ENCODE data around the gene DCD.

DCD gene

GRCh38 chr12:54624315-54625279, 23.6 kb downstream of the DCD start:
- POLR2A ChIA-PET, result no interaction called here
- TF ChIP-seq FOXA1 (IDR thresholded peaks at IDR 0.05) (no peak), BHLHE40 (IDR thresholded peaks at IDR 0.05; ENCODE audit: borderline replicate concordance) (no peak), CTBP1 (IDR thresholded peaks at IDR 0.05; ENCODE audit: borderline replicate concordance) (no peak), ELF4 (IDR thresholded peaks at IDR 0.05) (no peak), HDGF (IDR thresholded peaks at IDR 0.05; ENCODE audit: borderline replicate concordance) (no peak), TARDBP (IDR thresholded peaks at IDR 0.05) (no peak), LEF1 (IDR thresholded peaks at IDR 0.05; ENCODE audit: borderline replicate concordance) (no peak), FOXM1 (IDR thresholded peaks at IDR 0.05; ENCODE audit: borderline replicate concordance) (no peak), ARNT (IDR thresholded peaks at IDR 0.05) (no peak), FOXK2 (IDR thresholded peaks at IDR 0.05) (no peak), ZNF384 (IDR thresholded peaks at IDR 0.05) (no peak), L3MBTL2 (conservative IDR thresholded peaks at IDR 0.05) (no peak)
- TF ChIP-seq, protein P1, sequence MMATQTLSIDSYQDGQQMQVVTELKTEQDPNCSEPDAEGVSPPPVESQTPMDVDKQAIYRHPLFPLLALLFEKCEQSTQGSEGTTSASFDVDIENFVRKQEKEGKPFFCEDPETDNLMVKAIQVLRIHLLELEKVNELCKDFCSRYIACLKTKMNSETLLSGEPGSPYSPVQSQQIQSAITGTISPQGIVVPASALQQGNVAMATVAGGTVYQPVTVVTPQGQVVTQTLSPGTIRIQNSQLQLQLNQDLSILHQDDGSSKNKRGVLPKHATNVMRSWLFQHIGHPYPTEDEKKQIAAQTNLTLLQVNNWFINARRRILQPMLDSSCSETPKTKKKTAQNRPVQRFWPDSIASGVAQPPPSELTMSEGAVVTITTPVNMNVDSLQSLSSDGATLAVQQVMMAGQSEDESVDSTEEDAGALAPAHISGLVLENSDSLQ (IDR thresholded peaks at IDR 0.05), result no peak
- DNase-seq (ENCODE audit: extremely low spot score), result no peak
- CTCF ChIA-PET, result interaction anchor here (1.1 kb wide), 1 partner anchor 9 kb away, joined by 4 read pairs; no protein-coding TSS in a partner anchor

- ChIA-PET CTCF (interaction anchor here (0.9 to 1.6 kb wide), 5 partner anchors 9 to 70 kb away, joined by 3 to 4 read pairs (median 4); no protein-coding TSS in a partner anchor), POLR2A (no interaction called here)
- DNase-seq (ENCODE audit: extremely low spot score), result no peak
- TF ChIP-seq L3MBTL2 (conservative IDR thresholded peaks at IDR 0.05) (no peak), ARNT (IDR thresholded peaks at IDR 0.05) (no peak)
These were observed 25.5 kb downstream of the DCD start for GRCh38 chr12:54622463-54623183.

DNA sequence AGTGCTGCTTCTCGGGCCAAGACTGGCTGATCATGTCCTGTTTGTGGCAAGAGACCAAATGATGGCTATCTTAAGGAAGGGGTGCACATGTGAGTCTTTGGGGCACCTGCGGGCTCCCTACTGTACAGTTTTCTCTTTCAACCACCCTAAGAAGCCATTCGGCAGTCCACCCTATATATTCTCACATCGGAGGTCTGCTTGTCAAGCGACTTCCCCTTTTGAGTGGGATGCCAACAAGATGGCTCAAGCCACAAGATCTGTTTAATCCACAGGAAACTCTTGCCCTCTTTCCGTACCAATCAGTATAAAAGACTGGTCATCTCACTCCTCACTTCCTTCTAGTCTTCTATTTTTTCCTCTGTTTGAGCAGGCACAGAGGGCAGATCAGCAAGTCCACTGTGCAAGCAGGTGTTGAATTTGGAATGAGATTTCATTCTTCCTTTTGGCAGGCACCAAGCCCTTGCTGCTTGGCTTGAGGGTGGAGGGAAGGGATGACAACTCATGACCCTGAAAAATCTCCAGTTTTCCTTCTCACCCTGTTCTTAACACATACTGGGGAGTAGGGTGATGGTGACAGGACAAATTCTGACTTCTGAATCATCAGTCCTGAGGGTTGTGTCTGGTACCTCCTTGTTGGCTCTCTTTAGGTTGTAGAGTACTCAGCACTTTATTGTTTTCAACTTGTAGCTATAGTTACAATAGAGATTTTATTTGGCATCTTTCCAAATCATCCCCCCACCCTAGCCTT, 31.1 kb downstream of the DCD start:
- no peak for TF ChIP-seq HDGF (IDR thresholded peaks at IDR 0.05; ENCODE audit: borderline replicate concordance)
- TF ChIP-seq ZNF384 (IDR thresholded peaks at IDR 0.05), result no peak
- TF ChIP-seq FOXK2 (IDR thresholded peaks at IDR 0.05), result no peak
- no peak for TF ChIP-seq LEF1 (IDR thresholded peaks at IDR 0.05; ENCODE audit: borderline replicate concordance)
- no peak for TF ChIP-seq TARDBP (IDR thresholded peaks at IDR 0.05)
- CTCF ChIA-PET, result no interaction called here
- POLR2A ChIA-PET, result no interaction called here
- DNase-seq (ENCODE audit: extremely low spot score), result no peak

- ChIA-PET POLR2A (no interaction called here), CTCF (no interaction called here)
These were observed 35.9 kb downstream of the DCD start for GRCh38 chr12:54612225-54612750.

GRCh38 chr12:54611715-54612149, 36.4 kb downstream of the DCD start:
- ChIA-PET CTCF (no interaction called here), POLR2A (no interaction called here)
- TF ChIP-seq FOXA1 (IDR thresholded peaks at IDR 0.05) (no peak), ZNF384 (IDR thresholded peaks at IDR 0.05) (no peak), FOXM1 (IDR thresholded peaks at IDR 0.05; ENCODE audit: borderline replicate concordance) (no peak), CTBP1 (IDR thresholded peaks at IDR 0.05; ENCODE audit: borderline replicate concordance) (no peak), HDGF (IDR thresholded peaks at IDR 0.05; ENCODE audit: borderline replicate concordance) (no peak), TARDBP (IDR thresholded peaks at IDR 0.05) (no peak), SUZ12 (IDR thresholded peaks at IDR 0.05) (no peak), ARNT (IDR thresholded peaks at IDR 0.05) (no peak), ELF4 (IDR thresholded peaks at IDR 0.05) (no peak), SP1 (IDR thresholded peaks at IDR 0.05) (no peak), BHLHE40 (IDR thresholded peaks at IDR 0.05; ENCODE audit: borderline replicate concordance) (no peak), LEF1 (IDR thresholded peaks at IDR 0.05; ENCODE audit: borderline replicate concordance) (no peak), FOXK2 (IDR thresholded peaks at IDR 0.05) (no peak), L3MBTL2 (conservative IDR thresholded peaks at IDR 0.05) (no peak), NFRKB (IDR thresholded peaks at IDR 0.05) (no peak)
- TF ChIP-seq, protein P1 (IDR thresholded peaks at IDR 0.05), result no peak
- DNase-seq (ENCODE audit: extremely low spot score), result no peak

More at GRCh38 chr12:54612225-54612750, 35.9 kb downstream of the DCD start:
- no peak for DNase-seq (ENCODE audit: extremely low spot score)
- TF ChIP-seq FOXA1 (IDR thresholded peaks at IDR 0.05) (no peak), SUZ12 (IDR thresholded peaks at IDR 0.05) (no peak), ZNF384 (IDR thresholded peaks at IDR 0.05) (no peak), ARNT (IDR thresholded peaks at IDR 0.05) (no peak), ELF4 (IDR thresholded peaks at IDR 0.05) (no peak), NFRKB (IDR thresholded peaks at IDR 0.05) (no peak), L3MBTL2 (conservative IDR thresholded peaks at IDR 0.05) (no peak), CTBP1 (IDR thresholded peaks at IDR 0.05; ENCODE audit: borderline replicate concordance) (no peak), TARDBP (IDR thresholded peaks at IDR 0.05) (no peak)

DNA sequence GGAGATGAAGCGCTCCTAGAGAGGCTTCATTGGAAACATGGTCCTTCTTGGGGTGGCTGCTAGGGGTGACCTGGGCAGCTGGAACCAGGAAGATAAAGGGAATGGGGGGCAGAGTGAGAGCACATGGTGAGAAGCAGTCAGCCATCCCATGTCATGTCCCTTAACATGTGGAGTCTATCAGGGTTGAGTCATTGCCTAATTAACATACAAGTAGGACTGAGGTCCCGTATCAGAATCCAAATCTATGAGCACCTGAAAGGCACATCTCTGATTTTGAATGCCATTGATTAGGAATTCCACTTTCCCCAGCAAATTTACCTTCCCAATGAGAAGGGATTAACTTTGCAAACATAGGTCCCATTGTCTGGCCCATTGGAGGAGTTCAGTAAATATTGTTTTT, 39.4 kb downstream of the DCD start:
- ChIA-PET CTCF (interaction anchor here (0.9 kb wide), 1 partner anchor 71 kb away, joined by 3 read pairs; no protein-coding TSS in a partner anchor), POLR2A (no interaction called here)
- DNase-seq (ENCODE audit: extremely low spot score), result no peak
- TF ChIP-seq ZNF384 (IDR thresholded peaks at IDR 0.05) (no peak), ARNT (IDR thresholded peaks at IDR 0.05) (no peak)
